KOPT-K1 (cell line): ENCODE data around the gene OFD1.
"Not testable (repeated sequence)": the region's sequence is repeated elsewhere in the genome, so short reads cannot be mapped to it uniquely, and the experiment has no call there.

ENCODE experiments used
- H3K27ac ChIP-seq: fragments of 200-600 bp; sonication (generic); 2 replicates; pipeline ENCODE4 v1.5.1; 2016; ENCODE audit warnings: antibody characterized with exemption, mild to moderate bottlenecking, low read depth, low read length; ENCODE audit not compliant: poor library complexity, severe bottlenecking
- H3K36me3 ChIP-seq: fragments of 200-600 bp; sonication (generic); 2 replicates; pipeline ENCODE4 v1.5.1; 2017; ENCODE audit warnings: antibody characterized with exemption, mild to moderate bottlenecking, low read length, moderate library complexity; ENCODE audit not compliant: insufficient read depth
- H3K9me3 ChIP-seq: fragments of 200-600 bp; sonication (generic); 2 replicates; pipeline ENCODE4 v1.5.1; 2017; ENCODE audit warnings: antibody characterized with exemption, low read length, mild to moderate bottlenecking; ENCODE audit not compliant: insufficient read depth, poor library complexity, severe bottlenecking

The OFD1 gene

DNA sequence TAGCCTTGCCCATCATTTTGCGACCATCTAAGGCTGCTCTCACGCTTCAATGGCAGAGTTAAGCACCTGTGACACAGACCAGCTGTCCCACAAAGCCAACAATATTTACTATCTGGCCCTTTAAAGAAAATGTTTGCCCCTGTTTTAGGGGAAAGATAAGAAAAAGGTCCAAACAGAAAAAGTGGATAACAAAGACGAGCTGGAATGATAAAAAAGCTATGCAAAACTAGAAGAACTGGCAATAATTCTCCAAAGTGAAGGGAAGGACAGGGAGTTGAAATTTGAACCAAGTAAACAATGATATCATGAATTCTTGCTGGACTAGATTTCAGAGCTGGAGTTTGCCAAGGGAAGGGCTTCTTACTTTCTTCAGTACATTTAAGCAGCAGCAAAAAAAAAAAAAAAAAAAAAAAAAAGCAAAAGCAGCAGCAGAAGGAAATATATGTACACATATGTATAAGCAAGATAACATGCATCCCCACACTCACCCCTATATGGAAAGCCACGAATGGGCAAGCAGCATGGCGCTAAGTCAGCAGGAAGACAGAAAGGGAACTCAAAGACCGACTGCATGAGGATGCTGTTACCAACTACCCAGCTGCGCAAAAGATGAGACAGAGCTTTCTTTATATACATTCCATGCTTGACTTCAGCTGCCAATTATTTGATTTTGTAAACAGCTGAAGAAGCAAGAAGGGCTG is 12.6 kb upstream of the OFD1 start:
- Histone ChIP-seq H3K36me3 (peaks cover 51% of the 10 kb centered on the region), H3K9me3 (no peaks in the 10 kb centered on the region), H3K27ac (no peak overlapping the region)

DNA sequence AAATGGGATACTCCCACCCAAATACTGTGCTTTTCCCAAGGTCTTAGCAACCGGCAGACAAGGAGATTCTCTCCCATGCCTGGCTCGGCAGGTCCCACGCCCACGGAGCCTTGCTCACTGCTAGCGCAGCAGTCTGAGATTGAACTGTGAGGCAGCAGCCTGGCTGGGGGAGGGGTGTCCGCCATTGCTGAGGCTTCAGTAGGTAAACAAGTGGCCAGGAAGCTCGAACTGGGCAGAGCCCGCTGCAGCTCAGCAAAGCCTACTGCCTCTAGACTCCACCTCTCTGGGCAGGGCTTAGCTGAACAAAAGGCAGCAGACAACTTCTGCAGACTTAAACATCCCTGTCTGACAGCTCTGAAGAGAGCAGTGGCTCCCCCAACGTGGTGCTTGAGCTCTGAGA is 9.7 kb upstream of the OFD1 start:
- H3K9me3 ChIP-seq, H3K27ac ChIP-seq: not testable (repeated sequence)
- peaks cover 25% of the 10 kb centered on the region; the same call in 1 of the 2 replicates for H3K36me3 ChIP-seq

DNA sequence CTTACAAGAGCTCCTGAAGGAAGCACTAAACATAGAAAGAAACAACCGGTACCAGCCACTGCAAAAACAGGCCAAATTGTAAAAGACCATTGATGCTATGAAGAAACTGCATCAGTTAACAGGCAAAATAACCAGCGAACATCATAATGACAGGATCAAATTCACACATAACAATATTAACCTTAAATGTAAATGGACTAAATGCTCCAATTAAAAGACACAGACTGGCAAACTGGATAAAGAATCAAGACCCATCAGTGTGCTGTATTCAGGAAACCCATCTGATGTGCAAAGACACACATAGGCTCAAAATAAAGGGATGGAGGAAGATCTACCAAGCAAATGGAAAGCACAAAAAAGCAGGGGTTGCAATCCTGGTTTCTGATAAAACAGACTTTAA is 8.0 kb upstream of the OFD1 start:
- peaks cover 10% of the 10 kb centered on the region; the same call in 1 of the 2 replicates for H3K36me3 ChIP-seq
- H3K9me3 ChIP-seq, H3K27ac ChIP-seq: not testable (repeated sequence)

DNA sequence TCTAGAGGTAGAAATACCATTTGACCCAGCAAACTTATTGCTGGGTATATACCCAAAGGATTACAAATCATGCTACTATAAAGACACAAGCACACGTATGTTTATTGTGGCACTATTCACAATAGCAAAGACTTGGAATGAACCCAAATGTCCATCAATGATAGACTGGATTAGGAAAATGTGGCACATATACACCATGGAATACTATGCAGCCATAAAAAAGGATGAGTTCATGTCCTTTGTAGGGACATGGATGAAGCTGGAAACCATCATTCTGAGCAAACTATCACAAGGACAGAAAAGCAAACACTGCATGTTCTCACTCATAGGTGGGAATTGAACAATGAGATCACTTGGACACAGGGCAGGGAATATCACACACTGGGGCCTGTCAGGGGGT is 4.0 kb upstream of the OFD1 start:
- not testable (repeated sequence) for H3K36me3 ChIP-seq, H3K9me3 ChIP-seq

DNA sequence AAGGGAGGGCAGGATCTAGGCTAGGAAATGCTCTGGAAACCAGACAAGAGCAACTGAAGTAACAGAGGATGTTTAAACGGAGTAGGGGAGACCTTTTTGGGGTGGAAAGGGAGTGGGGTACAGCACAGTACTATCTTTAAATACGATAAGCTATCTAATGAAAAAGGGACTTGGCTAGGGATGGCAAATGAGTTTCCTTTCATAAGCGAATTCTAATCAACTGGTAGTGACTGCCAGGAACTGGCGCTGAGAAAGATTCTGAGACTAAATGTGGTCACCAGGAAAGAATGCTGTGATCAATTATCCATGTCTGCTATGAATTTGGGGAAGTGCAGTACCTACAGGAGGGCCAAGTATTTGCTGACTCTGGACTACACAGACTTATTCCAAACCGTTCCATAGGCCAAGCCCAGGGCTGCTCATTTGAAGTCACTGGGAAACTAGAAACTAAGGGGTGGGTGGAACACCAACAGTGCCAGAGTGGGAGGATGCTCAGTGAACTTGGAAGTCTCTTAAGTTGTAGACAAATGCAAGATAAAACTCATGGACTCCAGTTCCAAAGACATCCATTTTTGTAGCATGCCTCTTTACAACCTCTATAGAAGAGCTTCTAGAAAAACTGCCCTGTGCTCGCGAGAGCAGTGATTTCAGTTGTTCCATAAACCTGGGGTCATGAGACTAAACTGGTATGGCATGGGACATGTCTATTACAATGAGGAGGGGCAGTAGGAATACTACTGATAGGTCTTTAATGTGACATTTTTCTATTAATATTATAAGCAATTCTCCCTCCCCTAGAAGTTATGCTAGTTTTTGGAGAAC is 2.1 kb upstream of the OFD1 start:
- Histone ChIP-seq H3K9me3 (no peaks in the 10 kb centered on the region), H3K27ac (no peak overlapping the region), H3K36me3 (peaks cover 3% of the 10 kb centered on the region; the same call in 1 of the 2 replicates)

More for the DNA sequence above, 4.0 kb upstream of the OFD1 start:
- H3K27ac ChIP-seq = not testable (repeated sequence)

DNA sequence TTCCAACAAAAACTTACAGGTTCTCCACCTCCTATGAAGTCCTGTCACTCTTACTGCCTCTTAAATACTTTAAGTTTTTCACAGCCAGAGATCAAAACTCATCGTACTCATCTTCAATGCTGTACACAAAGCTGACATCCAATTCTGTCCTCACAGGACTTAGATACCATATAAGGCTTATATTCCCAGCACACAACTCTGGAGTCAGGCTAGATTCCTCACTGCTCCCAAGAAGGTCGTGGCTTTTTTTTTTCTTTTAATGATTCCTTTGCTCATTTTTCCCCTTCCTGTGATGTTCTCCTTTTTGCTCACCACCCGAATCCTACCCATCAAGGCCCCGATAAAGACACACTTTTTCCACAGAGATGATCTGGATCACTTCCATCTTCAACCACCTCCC is 1.0 kb upstream of the OFD1 start:
- Histone ChIP-seq H3K36me3 (peaks cover 4% of the 10 kb centered on the region; the same call in 1 of the 2 replicates), H3K9me3 (no peaks in the 10 kb centered on the region), H3K27ac (peak overlapping the region; percentile 93)

DNA sequence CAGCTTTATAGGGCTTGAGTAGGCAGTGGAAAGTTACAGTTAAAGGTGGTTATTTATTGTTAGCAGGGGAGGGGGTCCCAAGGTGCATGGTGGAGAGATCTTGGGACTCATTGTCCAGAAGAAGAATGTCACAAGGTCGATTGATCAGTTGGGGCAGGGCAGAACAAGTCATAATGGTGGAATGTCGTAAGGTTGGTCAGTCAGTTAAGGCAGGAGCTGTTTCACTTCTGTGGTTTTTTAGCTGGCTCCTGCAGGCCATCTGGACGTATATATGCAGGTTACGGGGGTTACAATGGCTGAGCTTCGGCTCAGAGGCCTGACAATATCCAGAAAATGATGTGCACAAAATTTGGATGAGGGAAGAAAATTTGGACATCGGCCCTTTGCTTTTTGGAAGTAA is 7.1 kb downstream of the OFD1 start:
- Histone ChIP-seq H3K9me3 (no peaks in the 10 kb centered on the region), H3K36me3 (peaks cover 48% of the 10 kb centered on the region), H3K27ac (peak overlapping the region; percentile 64)

DNA sequence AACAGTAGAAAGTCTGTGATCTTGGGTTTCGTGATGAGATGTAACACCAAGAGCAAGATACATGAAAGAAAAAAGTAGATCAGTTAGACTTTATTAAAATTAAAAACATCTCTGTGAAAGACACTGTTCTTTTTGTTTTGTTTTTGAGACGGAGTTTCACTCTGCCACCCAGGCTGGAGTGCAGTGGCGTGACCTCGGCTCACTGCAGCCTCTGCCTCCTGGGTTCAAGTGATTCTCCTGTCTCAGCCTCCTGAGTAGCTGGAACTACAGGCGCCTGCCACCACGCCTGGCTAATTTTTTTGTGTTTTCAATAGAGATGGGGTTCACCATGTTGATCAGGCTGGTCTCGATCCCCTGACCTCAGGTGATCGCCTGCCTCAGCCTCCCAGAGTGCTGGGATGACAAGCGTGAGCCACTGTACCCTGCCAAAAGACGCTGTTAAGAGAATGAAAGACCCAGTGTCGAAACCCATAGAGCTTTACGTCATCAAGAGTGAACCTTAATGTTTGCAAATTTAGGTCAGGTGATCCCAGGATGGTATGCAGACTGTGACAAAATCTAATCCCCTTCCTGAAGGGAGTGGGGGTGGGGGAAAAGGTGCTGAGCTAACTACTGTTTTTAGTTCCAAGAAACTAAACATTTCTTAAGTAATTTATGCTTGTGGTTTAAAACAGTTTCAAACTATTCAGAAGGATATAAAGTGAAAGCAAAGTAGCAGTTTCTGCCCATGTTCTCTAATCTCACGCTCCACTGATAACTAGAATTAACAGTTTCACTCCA is 8.0 kb downstream of the OFD1 start:
- H3K9me3 ChIP-seq = no peaks in the 10 kb centered on the region
- peaks cover 53% of the 10 kb centered on the region for H3K36me3 ChIP-seq
- H3K27ac ChIP-seq = peak overlapping the region; percentile 64

DNA sequence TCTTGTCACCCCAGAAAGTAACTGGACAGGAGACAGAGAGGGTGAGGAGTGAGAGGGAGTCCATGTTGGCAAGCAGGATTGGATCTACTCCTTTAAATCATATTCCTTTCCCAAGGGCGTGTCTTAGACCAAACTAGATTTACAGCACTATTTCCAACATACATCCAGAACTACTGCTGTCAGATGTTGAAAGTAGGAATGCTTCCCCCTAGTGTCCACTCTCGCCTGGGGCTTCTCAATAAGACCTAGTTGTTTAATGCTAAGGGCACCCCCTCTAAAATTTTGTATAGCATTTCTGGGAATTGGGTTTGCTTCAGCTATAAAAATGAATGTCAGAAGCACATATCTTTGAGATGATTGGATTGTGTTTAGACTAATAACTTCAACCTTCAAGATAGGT is 13.3 kb downstream of the OFD1 start:
- H3K36me3 ChIP-seq = peaks cover 88% of the 10 kb centered on the region
- no peak overlapping the region for H3K27ac ChIP-seq
- no peaks in the 10 kb centered on the region for H3K9me3 ChIP-seq

DNA sequence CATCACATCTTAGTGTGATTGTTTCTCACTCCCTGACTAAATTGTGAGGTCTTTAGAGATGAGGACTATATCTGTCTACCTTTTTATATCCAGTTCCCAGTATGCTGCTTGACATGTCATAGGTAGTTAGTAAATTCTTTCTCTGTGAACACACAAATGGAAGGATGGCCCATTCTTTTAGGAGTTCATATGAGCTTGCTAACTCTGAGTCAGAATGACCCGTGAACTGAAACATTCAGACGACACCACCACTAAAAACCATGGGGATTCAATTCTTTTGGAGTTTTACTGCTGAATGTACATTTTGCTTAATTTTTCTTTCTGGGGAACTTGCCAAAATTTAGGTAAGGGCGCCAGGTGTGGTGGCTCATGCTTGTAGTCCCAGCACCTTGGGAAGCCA is 13.9 kb downstream of the OFD1 start:
- Histone ChIP-seq H3K36me3 (peaks cover 93% of the 10 kb centered on the region), H3K9me3 (no peaks in the 10 kb centered on the region), H3K27ac (no peak overlapping the region)

DNA sequence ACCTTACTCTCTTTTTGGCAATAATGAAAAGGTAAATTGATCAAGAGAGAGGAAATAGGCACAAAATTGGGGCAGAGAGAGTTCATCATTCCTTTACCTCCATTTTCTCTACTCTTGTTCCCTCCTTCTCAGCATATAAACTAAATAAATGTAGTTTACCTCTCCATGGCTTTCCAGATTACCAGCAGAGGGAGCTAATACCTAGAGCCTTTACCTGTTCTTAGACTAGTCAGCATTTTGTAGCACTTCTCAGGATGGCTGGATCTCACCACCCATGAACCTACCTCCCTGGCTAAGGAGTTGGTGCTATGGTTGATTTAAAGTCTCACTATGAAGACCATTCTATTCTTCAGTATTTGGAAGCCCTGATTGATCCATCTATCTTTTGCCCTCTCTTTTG is 15.7 kb downstream of the OFD1 start:
- Histone ChIP-seq H3K36me3 (peaks cover 90% of the 10 kb centered on the region), H3K27ac (no peak overlapping the region)

DNA sequence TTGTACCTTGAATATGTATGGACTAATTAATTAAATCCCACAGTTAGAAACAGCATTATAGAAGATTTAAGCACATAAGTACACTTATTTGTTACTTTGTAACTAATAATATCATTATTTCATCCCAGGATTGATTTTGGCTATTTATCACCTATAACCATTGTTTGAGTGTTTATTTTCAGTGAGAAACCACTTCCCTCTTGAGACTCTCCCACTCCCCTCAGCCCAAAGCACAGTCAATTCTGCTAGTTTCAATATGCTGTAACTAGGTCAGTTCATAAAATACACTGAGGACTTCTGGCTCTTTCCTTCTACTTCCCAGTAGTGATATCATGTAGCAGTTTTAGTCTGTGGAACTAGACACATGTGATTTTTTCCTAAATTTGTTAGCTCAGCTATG is 16.3 kb downstream of the OFD1 start:
- Histone ChIP-seq H3K36me3 (peaks cover 90% of the 10 kb centered on the region), H3K27ac (no peak overlapping the region)

More for the DNA sequence above, 15.7 kb downstream of the OFD1 start:
- no peaks in the 10 kb centered on the region for H3K9me3 ChIP-seq

DNA sequence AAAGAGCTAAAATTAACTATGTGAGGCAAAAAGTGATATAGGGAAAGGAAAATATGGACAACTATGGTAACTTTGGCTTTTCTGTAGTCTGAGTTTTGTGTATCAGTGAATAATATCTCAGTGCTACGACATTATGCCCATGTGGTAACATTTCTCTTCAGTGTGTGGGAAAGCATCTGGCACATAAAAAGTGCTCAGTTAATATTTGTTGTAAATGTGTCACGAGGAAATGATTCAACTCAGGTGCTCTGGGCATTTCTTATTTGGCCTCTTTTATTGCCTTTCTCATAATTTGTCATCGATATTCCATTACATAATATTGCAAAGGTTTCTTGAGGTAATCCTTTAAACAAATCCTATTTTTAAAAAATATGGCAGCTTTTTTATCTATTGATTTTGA is 17.6 kb downstream of the OFD1 start:
- peaks cover 90% of the 10 kb centered on the region for H3K36me3 ChIP-seq
- H3K27ac ChIP-seq = no peak overlapping the region
- no peaks in the 10 kb centered on the region for H3K9me3 ChIP-seq

More for the DNA sequence above, 16.3 kb downstream of the OFD1 start:
- H3K9me3 ChIP-seq = no peaks in the 10 kb centered on the region

DNA sequence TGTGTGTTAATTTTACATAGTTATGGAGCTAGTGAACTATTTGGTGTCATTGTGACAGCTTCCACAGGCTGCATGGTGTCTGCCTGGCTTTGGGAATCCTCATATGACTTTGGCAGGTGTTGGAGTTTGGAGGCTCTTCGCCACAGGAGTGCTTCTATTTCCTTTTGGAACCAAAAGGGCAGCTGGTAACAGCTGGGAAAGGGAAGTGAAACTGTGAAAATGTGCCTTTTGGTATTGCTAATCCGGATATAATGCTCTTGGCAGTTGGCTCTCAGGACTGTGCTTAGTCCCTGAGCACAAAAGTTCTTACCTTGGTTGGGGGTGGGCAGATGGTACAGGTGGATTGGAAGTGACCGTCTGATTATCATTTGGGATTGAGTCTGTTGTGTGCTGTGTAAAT is 18.1 kb downstream of the OFD1 start:
- Histone ChIP-seq H3K9me3 (no peaks in the 10 kb centered on the region), H3K27ac (no peak overlapping the region), H3K36me3 (peaks cover 90% of the 10 kb centered on the region)

DNA sequence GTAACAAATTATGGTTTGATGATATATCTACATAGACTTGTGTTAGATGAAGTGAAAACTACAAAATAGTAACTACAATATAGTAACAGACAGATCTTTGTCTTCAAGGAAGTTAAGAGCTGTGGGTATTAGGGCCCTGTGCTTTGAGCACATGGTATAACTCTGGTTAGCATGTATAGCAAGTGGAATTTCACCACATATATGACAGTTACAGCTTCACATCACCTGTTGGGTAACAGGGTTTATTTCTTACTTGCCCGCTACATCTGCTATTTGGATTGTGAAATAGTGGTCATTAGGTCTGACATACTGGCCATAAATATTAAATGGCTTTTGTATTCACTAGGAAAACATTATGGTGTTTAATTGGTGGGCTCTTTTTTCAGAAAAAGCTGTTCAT is 20.2 kb downstream of the OFD1 start:
- Histone ChIP-seq H3K9me3 (no peaks in the 10 kb centered on the region), H3K27ac (no peak overlapping the region), H3K36me3 (peaks cover 90% of the 10 kb centered on the region)
